Stimulated activated CD4-positive, alpha-beta T cell treated with anti-CD3 and anti-CD28 coated beads, Interleukin-15, amount 100 ng/mL, for 48 hours (primary cell): ENCODE measurements around the gene CDH4.

Experiments used
- DNase-seq, 2 donors: peaks; one replicate each; pipeline ENCODE4 v3.0.0-alpha.2; 2020; ENCODE audit warnings: low read depth in 2 of 2

CDH4 gene

DNA sequence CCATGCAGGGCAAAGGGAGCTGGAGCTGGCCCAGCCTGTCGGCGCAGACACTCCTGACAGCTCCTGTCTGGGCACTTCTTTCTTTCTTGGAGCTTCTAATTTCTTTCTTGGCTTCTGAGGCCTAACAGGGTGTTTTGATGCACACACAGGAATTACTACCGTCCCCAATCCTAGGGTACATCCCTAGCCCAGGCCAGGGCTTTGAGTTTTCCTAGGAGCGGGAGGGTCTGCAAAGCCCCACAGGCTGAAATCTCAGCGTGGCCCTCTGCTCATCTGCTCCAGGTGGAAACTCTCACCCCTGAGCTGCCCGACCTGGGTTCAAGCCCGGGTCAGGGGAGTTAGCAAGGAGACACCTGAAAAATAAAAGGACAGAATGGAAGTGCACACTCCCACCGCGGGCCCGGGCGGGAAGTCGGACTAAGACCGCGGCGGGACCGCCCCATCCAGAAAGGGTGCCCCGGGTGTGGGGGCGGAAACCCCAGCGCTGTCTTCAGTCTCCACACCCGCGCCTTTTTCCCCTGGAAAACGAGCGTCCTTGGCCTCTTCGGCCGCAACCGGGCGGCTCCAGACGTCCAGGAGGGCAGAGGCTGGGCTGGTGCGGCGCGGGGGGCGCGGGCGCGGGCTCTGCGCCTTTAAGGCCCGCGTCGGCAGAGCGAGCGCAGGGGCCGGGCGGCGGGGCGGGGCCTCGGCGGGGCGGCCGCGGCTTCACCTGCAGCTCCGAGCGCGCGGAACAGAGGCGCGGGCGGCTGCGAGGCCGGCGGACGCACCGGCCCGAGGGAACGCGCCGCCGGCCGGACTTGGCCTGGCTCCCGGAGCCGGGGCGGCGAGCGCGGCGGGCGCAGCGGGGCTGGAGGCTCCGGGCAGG lies at the start of gene CDH4:
CDH4 (plus strand) TSS at position 733 of the 865 bp plus-strand sequence.
- no peak for DNase-seq

DNA sequence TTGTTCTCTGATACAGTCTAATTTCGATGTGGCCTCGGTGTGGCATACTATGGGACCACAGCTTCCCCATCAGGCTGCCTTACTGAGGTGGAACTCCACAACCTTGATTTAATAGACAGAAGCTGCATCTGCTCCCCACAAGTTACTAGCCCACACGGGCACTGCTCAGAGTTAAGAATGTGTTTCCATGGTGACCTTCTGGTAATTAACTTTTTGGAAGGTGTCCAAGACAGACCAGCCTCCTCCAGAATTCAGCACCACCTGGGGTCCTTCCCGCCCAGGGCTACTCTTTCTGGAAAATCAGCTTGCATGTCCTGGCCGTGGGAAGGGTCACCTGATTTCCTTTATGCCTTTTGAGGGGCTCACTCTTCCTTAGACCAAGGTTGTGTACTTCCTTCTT lies 48.7 kb upstream of the CDH4 start:
- DNase-seq: no peak

DNA sequence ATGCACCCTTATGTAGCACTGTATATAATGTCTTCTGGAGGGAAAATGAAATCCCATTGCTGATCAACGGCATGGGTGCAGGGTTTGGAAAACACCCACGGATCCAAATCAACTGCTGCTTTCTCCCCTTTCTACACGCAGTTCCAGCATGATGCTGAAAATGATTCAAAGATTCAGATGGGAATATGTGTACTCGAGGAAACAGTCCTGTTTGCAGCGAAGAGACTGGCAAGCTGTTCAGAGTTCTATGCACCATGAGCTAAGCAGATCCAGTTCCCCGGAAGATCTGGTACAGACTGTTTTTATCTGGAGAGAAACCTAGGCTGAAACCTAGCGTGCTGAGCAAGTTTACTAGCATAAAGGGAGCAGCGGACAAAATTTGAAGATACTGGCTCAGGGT lies 47.9 kb upstream of the CDH4 start:
- no peak for DNase-seq

DNA sequence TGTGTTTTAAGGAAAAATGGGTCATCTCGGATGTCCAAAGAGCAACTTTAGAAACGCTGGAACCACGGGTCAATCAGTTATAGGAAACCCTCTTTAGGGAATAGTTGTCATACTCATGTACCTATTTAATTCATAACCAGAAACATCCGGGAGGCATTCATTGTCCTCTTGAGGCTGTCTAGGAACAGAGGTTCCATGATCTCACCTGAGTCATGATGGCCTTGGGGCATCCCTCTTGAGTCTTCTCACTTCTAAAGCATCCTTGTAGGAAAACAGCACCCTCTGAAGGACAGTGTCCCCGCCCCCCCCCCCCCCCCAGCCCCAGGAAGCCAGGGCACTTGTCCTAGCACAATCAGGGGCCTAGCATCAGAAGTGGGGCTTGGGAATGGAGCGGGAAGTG lies 46.3 kb upstream of the CDH4 start:
- no peak for DNase-seq

DNA sequence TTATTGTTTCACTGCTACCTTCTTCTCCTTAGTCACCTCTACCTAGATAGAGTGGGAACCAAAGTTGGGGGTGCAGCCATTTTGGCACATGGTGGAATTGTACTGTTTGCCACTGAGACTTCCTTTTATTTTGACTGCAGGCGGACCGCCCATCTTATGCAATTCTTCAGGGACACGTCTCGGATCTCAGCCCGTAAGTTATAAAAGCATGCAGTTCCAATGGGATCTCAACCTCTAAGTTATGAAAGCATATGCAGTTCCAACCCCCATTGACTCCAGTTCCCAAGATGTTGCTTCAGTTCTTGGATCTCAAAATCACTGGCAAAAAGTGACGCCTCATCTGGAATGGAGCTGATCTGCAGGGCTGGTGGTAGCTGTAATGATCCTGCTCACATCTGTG lies 41.2 kb upstream of the CDH4 start:
- DNase-seq: no peak

DNA sequence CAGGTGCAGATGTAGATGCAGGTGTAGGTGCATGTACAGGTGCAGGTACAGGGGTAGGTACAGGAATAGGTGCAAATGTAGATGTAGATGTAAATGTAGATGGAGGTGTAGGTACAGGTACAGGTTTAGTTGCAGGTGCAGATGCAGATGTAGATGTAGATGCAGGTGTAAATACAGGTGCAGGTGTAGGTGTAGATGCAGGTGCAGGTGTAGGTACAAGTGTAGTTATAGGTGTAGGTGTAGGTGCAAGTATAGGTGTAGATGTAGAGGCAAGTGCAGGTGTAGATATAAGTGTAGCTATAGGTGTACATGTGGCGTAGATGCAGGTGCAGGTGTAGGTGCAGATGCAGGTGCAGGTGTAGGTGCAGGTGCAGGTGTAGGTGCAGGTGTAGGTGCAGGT lies 34.2 kb upstream of the CDH4 start:
- no peak for DNase-seq

DNA sequence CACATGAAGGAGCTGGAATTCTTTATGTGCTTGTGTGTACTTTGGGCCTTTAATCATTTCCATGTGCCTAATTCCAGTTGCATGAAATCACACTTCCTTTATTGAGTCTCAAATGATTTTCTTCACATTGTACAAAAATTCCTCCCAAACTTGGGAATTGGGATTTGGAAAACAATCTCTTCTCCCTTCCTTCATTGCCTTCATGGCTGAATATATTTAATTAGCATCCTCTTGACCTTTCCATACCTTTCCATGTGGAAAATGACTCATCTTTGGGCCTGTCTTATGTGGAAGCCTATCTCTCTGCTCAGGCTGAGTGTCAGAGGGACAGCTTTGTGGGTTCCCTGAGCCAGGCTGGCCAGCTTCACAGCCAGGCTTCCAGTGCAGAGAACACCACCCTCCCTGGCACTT lies 33.0 kb upstream of the CDH4 start:
- no peak for DNase-seq

DNA sequence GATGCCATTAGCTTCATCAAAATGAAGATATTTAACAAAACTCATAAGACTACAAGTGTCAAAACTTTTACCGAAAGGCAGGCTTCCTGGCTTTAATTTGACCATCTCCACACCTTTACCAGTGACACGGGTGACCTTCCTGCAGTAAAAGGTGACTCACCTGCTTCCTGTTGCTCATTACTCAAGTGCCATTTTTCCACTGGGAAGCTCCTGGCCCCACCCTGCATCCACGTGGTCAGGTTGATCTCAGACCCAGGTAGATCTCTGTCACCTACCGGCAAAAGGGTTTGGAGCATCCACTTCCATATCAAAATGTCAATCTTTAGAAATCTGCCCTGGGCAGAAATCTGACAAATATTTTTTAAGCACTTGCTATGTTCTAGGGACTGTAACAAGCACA lies 31.9 kb upstream of the CDH4 start:
- DNase-seq: no peak

DNA sequence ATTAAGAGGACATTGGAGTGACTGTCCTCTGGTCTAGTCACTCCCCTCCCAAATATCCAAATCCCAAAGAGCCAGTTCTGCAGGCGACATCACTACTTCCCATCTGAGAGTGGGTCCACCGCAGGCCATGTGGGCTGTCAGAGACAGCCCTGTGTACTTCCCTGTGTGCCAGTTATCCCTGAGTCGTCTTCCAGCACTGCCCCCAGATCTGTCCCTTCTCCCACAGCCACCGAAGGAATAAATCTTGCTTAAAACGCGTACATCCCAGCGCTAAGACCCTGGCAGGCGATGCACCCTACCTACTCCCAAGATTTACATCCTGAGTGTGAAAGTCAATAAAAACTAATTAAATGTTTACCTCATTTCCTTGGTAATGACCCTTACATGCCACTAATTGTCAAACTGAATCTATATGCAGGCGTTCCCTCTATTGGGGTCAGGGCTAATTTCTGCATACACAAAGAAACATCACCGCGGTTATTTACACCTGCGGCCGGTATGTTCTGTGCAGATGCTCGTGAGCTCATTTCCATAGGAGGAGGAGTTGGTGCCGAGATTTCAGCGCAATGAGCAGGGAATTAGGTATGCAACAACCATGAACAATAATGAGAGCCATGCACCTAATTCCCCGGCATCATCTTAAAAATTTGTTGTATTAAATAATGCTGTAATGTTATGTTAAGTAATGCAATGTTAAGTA lies 31.3 kb upstream of the CDH4 start:
- DNase-seq: no peak

DNA sequence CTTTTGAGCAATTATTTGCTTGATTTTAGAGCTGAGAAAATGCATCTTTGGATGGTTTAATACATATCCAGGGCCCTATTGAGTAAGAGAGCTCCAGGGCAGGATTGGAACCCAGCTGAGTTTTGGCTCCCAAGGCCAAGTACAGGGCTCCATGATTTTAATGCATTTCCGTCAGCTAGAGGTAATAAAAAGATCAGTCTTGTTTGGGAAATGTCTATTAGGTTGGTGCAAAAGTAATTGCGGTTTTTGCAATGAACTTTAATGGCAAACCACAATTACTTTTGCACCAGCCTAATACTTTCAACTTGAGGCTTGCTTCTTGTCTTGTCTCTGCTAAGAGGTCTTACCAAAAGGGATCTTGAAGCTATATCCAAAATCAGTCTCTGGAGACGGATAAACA lies 29.4 kb upstream of the CDH4 start:
- DNase-seq: no peak

DNA sequence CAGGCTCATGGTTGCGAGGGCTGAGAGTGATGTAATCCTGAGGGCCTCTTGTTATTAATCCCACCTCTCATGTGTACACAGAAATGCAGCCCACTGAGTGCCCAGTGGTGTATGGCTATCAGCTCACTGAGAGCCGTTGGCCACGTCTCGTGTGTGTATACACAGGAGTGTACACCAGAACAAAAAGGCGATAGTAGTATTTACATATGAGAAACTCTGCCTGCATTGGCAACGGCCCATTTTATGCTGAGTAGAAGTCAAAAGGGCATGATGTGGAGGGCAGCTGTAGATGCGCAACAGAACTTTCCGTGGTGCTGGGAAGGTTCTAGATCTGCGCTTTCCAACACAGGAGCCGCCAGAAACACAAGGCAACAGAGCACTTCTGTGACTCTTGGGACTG lies 28.9 kb upstream of the CDH4 start:
- DNase-seq: no peak

DNA sequence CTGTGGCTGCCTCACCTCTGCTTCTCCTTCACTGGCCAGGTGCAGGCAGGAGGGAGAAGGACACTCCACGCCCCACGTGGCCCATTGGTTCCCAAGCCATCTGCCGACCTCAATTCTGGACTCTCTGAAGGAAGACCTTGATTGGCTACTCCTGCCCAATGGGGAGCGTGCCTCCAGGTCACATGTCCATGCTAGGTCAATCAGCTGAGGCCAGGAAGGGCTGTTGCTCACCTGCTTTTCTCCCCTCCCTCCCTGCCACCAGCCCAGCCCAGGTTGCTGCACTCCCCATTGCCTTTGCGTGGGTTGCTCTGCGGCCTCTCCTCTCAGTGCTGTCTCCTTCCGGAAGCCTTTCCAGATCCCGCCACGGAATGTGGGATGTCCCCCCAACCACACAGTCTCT lies 21.9 kb upstream of the CDH4 start:
- no peak for DNase-seq

DNA sequence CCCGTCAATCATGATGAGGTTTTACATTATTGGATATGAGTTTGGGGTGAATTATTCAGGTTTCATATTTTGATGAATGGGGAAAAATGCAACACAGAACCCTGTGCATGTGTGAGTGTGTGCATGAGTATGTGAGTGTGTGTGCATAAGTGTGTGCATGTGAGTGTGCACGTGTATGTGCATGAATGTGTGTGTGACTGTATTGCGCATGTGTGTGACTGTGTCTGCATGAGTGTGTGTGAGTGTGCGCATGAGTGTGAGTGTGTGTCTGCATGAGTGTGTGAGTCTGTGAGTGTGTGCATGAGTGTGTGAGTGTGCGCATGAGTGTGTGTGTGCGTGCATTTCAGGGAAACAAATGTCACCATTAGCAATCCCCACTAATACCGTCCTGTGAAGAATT lies 18.5 kb upstream of the CDH4 start:
- no peak for DNase-seq

DNA sequence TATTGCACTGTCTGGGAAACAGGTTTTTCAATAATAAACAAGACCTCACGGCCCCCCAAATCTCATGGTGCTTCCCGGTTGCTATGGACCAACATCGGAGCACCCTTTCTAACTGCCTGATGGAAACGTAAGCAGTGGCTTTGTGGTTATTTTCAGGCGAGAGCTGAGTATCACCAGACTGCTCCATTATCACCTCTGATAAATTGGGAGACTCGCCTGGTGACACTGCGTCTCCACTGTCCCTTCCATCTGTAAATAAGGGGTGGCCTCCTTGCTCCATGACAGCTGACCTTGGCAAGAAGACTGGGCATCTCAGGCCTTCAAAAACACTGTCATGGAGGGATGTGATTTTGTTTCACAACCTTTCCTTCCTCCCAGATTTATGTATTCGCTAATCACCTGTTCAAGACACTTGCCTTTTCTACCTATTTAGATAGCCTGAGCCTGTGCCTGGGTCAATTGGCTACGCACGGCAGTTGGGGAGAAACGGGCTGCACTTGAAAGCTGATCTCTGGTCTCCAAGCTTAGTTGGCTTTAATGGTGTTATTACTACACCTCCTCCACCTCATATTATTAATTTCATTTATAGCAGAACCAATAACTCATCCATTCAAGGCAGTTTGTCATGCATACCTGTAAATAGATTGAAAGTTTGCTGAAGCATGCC lies 17.7 kb upstream of the CDH4 start:
- DNase-seq: no peak

DNA sequence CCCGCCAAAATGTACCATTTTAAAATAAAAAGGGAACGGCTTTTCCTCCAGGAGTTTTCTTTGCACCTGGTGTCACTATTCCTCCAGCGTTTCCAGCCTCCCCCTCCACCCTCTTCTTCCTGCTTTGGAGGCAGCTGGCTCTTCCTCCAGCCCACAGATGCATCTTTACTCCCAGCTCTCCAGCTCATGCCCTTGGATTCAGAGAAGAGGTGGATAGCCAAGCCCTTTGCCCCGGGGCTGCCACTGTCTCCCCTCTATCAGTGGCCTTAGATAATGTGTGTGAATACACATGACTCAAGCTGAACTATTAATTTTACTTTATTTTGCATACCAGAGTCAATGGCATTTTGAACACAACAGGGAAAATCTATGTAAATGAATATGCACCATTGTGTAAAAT lies 15.3 kb upstream of the CDH4 start:
- no peak for DNase-seq

DNA sequence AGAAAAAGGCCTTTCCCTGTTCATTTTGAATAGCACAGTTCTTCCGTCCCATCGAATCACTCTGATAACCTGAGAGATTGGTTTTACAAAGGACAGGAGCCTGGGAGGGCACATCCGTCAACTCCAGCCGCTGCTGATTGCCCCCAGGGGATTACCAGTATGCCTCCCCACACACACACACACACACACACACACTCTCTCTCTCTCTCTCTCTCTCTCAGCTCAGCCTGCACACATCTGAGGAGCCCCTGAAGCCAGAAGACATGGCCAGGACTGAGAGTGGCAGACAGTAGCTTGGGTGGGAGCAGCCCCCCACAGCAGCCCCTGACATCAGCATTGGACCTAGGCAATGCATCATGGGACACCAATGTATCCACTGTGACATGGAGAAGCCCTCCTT lies 13.2 kb upstream of the CDH4 start:
- no peak for DNase-seq

DNA sequence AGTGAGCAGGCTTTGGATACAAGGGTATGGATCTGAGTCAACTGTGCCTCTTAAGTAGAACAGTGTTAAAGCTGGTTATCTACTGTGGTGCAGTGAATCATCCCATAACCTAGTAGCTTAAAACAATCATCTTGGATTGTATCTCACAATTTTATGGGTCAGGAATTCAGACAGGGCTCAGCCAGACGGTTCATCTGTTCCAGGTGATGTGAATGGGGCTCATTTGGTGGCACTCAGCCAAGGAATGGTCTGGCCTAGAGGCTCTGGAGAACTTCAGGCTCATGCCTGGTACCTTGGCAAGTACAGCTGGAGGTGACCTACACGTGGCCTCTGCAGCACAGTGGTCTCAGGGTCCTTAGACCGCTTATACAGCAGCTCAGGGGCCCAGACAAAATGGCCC lies 11.2 kb upstream of the CDH4 start:
- DNase-seq: no peak

DNA sequence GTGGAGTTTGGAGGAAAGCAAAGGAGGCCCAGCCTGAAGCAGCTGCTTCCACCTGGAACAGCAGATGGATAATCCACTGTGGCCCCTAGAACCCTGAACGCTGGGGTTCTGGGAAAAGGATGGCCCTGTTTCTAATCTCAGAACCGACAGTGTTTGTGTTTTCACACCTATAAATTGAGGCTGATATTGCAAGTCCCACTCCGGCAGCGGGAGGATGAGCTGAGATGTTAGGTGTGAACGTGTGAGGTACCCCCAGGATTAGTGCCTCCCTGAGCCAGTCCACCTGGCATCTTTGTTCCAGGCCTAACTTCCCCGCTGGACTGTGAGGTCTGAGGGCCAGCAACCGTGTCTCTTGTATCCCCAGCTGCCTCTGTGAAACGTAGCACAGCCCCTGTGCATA lies 7.8 kb upstream of the CDH4 start:
- DNase-seq: no peak

DNA sequence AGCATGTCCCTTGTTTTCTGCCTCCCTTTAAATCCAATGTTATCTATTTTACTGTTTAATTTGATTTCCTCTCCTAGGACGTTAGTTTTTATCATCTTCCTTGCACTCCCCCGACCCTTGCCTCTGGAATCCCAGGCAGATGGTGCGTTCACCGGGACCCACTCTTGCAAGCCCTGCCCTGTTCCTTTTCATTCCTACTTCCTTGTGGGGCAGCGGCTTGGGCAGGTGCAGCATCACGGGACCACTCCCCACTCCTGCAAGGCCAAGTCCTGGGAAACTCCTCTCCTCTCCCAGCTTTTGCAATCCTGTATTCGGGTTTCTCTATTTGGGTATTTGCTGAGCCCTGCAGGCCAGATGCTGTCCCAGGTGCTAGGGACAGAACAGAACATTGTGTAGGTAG lies 5.8 kb upstream of the CDH4 start:
- no peak for DNase-seq

DNA sequence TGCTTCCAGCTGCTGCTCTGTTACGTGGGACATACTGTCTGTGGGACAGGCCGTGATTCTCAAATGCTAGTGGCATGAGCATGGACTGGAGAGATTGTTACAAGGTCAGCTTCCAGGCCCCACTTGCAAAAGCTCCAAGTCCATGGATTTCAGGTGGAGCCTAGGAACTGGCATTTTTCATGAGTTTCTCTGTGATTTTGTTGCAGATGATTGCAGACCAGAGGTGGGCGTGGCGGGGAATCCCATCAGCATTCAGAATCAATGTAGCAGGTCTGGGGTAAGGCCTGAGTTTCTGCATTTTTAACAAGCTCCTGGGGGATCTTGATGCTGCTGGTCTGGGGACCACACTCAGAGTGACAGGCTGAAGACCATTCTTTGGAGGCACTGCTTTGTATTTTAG lies 2.4 kb upstream of the CDH4 start:
- DNase-seq: no peak

DNA sequence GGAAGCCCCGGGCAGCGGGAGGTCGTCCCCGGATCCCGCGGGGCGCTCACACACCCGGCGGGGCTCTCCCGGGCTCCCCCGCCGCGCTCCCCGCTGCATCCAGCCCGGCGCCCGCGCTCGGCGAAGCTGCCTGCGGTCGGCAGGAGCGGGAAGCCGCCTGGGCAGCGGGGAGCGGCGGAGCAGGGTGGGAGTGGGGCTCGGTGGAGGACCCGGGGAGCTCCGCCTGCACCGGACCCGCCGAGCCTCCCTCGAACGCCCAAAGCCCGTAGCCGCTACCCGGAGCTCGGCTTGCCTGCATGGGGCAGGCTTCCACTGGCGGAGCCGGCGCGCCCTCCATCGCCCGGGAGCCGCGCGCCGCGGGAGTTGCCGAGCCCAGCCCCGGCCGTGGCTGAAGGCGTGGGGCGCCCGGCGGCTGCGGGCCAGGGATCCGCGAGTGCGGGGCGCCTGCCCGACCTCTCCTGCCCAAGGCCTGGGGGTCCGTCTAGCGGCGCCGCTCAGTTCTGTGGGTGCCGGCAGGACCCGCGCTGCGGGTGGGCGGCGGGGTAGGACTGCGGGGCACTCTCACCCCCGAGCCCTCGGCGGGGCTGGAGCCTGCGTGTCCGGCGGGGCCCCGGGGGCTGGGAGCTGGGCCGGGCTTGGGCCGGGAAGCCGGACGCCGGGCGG lies 671 bp downstream of the CDH4 start:
- no peak for DNase-seq

DNA sequence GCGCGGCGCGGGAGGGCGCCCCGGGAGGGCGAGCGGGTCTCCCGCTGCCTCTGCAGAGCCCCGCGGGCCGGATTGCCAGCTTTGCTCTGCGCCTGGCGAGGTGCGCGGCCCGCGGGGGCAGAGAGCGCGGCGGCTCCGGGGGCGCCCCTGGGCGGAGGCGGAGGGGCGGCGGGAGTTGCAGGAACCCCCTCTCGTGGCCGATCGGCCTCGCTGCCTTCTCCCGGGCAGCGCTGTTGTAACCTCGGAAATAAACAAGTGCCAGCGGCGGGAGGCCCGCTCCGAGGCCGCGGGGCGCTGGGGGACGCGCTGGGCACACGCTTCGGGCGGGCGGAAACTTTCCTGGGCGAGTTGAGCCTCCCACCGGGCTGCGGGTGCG lies 1.2 kb downstream of the CDH4 start:
- DNase-seq: no peak
